ENCODE measurements around the gene C1QB. TPM values are rescaled to one million over a fixed set of nuclear protein-coding genes. Genes with fewer than 3 reads are reported as not detected.
A peak's percentile ranks its signal among the peaks of the same experiment; 100 is the strongest.

Gene C1QB
- total and polyA plus RNA-seq, 2 of the 8 experiments (the other 6 are each of a cell fraction or from before 2014, with no cell fraction given) = not detected

- Histone ChIP-seq H3K27me3 (replicated peaks in 1 of 4; ENCODE audit: control insufficient read depth in 3 of 4, extremely low read depth in 1 of 4, insufficient read depth in 3 of 4, low read length in 3 of 4) (no peaks in the 10 kb centered on the region), H3K4ac (replicated peaks; ENCODE audit: insufficient read length, low read depth, low read length) (no peak overlapping the region), H3K4me1 (replicated peaks in 1 of 4; ENCODE audit: control insufficient read depth in 3 of 4, insufficient read depth in 4 of 4, low read length in 3 of 4) (peaks cover 0 to 4% (median 0%) of the 10 kb centered on the region in 4 experiments; a peak in 1 of 7 replicates), H3K9me3 (ENCODE audit: insufficient read depth in 2 of 2, low read depth in 1 of 2, low read length in 1 of 2) (no peaks in the 10 kb centered on the region), H3K23me2 (ENCODE audit: low read depth, low read length) (no peaks in the 10 kb centered on the region), H2BK20ac (ENCODE audit: low read length) (no peak overlapping the region), H4K91ac (replicated peaks; ENCODE audit: insufficient read length, low read length) (no peak overlapping the region), H4K8ac (ENCODE audit: extremely low read depth, insufficient read depth, low read length) (0 out of 2 replicates have a peak overlapping the region, but pooled peaks have one; percentile 3), H3K14ac (ENCODE audit: insufficient read length) (no peak overlapping the region), H3K79me2 (ENCODE audit: control insufficient read depth in 1 of 2, insufficient read depth in 2 of 2, low read length in 2 of 2) (no peaks in the 10 kb centered on the region), H3K56ac (replicated peaks; ENCODE audit: insufficient read length, low read depth, low read length) (no peak overlapping the region), H2AK5ac (ENCODE audit: low read depth, low read length) (no peak overlapping the region), H3K27ac (ENCODE audit: low read depth, low read length) (no peak overlapping the region), H3K18ac (ENCODE audit: extremely low read depth, low read length) (no peak overlapping the region), H3K23ac (ENCODE audit: insufficient read length) (no peak overlapping the region), H4K20me1 (replicated peaks in 1 of 2; ENCODE audit: control insufficient read depth in 1 of 2, insufficient read depth in 2 of 2, low read length in 2 of 2) (no peaks in the 10 kb centered on the region), H3K9ac (replicated peaks in 1 of 4; ENCODE audit: extremely low read depth in 1 of 4, low read depth in 3 of 4, low read length in 3 of 4) (no peak overlapping the region), H2BK15ac (ENCODE audit: low read length) (no peak overlapping the region; the same call in 1 of the 2 replicates), H3K4me3 (ENCODE audit: extremely low read depth in 1 of 4, insufficient read depth in 2 of 4, low read depth in 3 of 4, low read length in 4 of 4) (no peak overlapping the region), H3K36me3 (ENCODE audit: control insufficient read depth in 2 of 4, insufficient read depth in 4 of 4, low read length in 3 of 4) (no peaks in the 10 kb centered on the region), H3K79me1 (ENCODE audit: low read depth, low read length) (no peaks in the 10 kb centered on the region), H2AFZ (ENCODE audit: low read length) (no peak overlapping the region), H3K4me2 (ENCODE audit: insufficient read depth in 1 of 2, low read depth in 2 of 2, low read length in 2 of 2) (no peak overlapping the region), H4K5ac (ENCODE audit: insufficient read length, low read depth, low read length) (no peak overlapping the region), H2BK12ac (ENCODE audit: low read depth, low read length) (no peak overlapping the region), H2BK120ac (replicated peaks; ENCODE audit: low read depth, low read length) (no peak overlapping the region), H2BK5ac (ENCODE audit: low read depth, low read length) (no peak overlapping the region)
- DNase-seq (ENCODE audit: low read depth in 1 of 2, low spot score in 2 of 2) (no peak), FAIRE-seq (no peak)
- WGBS, 2 experiments (ENCODE audit: extremely low coverage in 1 of 2, insufficient coverage in 1 of 2, insufficient read length in 1 of 2, insufficient replicate concordance in 2 of 2, low coverage in 1 of 2, low lambda C conversion rate in 2 of 2, missing lambda C conversion rate in 1 of 2) = 78% methylated on average over 14 of the region's 14 CpGs; no CpG with 5 or more reads in 1 of the 2 experiments
- POLR2A ChIA-PET (ENCODE audit: partially characterized antibody) = interaction anchor here (1.3 kb wide), 1 partner anchor 16 kb away, joined by 4 read pairs; no protein-coding TSS in a partner anchor
- CTCF ChIA-PET (ENCODE audit: partially characterized antibody) = interaction anchor here (1.0 to 10.1 kb wide), 9 partner anchors 9 to 230 kb away, joined by 3 to 86 read pairs (median 4); no protein-coding TSS in a partner anchor
- TF ChIP-seq RBBP5 (IDR thresholded peaks at IDR 0.05; ENCODE audit: borderline replicate concordance, low read depth, low read length) = no peak
- TF ChIP-seq SP2 (IDR thresholded peaks at IDR 0.05; ENCODE audit: low read length) = no peak
- TF ChIP-seq CEBPB (IDR thresholded peaks at IDR 0.05; ENCODE audit: low read depth, low read length) = no peak
- TF ChIP-seq ASH2L (IDR thresholded peaks at IDR 0.05; ENCODE audit: low read length) = no peak
- TF ChIP-seq FOSL1 (IDR thresholded peaks at IDR 0.05; ENCODE audit: insufficient read depth, low read depth, low read length) = no peak
- no peak for TF ChIP-seq CBX5 (IDR thresholded peaks at IDR 0.05; ENCODE audit: low read depth, low read length)
- no peak for TF ChIP-seq USF2 (IDR thresholded peaks at IDR 0.05; ENCODE audit: low read length)
- no peak for TF ChIP-seq NRF1 (IDR thresholded peaks at IDR 0.05; ENCODE audit: low read depth, low read length)
- TF ChIP-seq, protein P1, sequence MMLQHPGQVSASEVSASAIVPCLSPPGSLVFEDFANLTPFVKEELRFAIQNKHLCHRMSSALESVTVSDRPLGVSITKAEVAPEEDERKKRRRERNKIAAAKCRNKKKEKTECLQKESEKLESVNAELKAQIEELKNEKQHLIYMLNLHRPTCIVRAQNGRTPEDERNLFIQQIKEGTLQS (IDR thresholded peaks at IDR 0.05; ENCODE audit: insufficient read depth, low read depth, low read length) = no peak
- no peak for TF ChIP-seq CHD1 (IDR thresholded peaks at IDR 0.05; ENCODE audit: low read depth, low read length)
These were observed 46.9 kb downstream of the C1QB start for GRCh38 chr1:22699681-22700520.
